Measurements from ENCODE around the gene OR5M10.
"Not testable (repeated sequence)": the region's sequence is repeated elsewhere in the genome, so short reads cannot be mapped to it uniquely, and the experiment has no call there.

The OR5M10 gene

GRCh38 chr11:56577621-56578020 is at the start of gene OR5M10:
TSS of gene OR5M10 (minus strand) at chr11:56577721. CDS start at chr11:56577721, 0 bp downstream.
- DNase-seq: no peak

DNA sequence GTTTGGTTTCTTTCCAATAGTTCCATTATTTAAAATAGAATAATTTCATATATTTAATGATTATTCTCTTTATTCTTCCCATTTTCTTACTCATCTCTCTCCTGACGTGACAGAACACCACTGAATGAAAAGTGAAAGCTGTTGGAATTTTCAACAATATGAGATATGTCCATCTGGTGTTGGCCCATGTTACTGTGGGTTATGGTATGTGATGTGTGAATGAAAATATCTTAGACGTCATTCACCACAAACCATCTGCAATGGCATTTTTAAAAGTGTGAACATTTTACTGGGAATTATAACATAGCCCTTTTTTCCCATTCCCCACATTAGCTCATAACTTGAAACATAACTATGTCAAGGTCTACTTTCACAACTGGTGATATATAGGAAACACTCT is 48.4 kb upstream of the OR5M10 start:
- DNase-seq: no peak

DNA sequence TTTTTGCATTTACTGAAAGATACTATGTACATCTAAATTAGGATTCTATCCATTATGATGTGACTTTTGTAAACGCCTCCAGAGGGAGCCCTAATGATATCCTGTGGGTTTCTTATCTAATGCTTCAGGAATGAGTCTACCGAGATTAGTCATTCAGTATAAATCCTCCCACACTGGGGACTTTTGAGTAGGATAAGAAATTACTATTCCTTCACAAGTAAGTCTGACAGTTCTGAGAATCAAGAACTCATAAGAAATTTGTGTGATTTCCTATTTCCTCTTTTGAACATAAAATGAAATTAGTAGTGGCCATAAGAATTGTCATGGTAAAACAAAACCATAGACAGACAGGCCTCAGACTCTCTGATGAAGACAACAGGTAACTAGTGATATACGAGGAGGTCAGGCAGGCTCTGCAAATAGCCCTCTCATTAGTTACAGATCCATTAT is 47.2 kb upstream of the OR5M10 start:
- DNase-seq: no peak

GRCh38 chr11:56611174-56611573 is 33.7 kb upstream of the OR5M10 start:
- DNase-seq: no peak

GRCh38 chr11:56592088-56592717 is 14.7 kb upstream of the OR5M10 start:
- not testable (repeated sequence) for DNase-seq

DNA sequence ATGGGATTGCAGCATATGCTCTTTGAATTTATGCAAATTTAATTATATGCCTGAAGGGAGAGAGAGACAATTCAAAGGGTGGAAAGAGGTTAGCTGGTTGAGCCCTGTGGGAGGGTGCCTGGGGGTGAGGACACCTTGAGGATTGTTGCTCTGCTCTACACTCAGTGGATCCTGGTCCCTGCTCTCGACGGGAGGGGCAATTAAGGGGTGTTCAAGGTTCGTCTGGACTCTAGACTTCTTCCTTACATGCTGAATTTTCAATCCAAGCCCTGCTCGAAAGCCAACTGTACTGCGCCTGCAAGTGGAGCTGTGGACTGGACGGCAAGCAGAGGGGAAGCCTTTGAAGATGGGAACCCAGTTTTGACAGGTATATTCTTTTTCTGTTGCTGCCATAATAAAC is 18.9 kb downstream of the OR5M10 start:
- DNase-seq: no peak

GRCh38 chr11:56554691-56555090 is 22.8 kb downstream of the OR5M10 start:
- DNase-seq: not testable (repeated sequence)

GRCh38 chr11:56545531-56545930 is 32.0 kb downstream of the OR5M10 start:
- DNase-seq: no peak

DNA sequence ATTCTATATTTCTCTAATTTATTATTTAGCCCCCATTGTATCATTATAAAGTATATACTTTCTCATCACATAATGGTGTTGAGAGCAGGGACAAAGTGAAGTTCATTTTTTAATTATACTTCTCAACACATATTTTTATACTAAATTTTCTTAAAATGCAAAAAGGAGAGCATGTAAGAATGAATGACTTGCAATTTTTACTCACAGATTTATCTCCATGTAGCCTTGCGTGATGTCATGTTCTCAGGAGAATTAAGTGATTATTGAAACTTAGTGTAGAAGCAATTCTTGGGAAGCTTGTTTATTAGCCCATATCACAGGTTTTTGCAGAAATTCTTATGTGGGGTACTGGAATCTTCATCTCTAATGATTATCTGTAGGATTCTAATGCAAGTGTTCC is 33.8 kb downstream of the OR5M10 start:
- DNase-seq: no peak

DNA sequence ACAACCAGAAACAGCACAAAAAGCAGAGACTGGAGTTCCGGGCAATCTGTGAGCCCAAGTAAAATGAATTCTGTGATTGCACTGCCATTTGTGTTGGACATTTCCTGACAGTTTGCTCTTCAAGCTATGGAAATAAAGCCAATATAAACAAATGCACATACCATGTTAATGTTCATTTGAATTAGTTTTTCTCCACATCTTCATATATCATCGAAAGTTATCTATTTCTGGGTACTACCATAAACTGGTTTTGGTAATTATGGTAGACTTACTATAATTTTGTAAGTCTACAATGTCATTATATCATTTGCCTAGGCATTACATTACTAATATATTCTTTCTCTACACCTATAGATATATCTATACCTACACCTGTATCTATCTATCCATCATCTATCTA is 34.4 kb downstream of the OR5M10 start, which contains the start of gene OR5M11:
TSS of gene OR5M11 (minus strand) at position 101 of the 400 bp plus-strand sequence. CDS start at position 101, 0 bp downstream.
- no peak for DNase-seq

- no peak for DNase-seq
Observed at GRCh38 chr11:56533054-56533740, 44.3 kb downstream of the OR5M10 start.

DNA sequence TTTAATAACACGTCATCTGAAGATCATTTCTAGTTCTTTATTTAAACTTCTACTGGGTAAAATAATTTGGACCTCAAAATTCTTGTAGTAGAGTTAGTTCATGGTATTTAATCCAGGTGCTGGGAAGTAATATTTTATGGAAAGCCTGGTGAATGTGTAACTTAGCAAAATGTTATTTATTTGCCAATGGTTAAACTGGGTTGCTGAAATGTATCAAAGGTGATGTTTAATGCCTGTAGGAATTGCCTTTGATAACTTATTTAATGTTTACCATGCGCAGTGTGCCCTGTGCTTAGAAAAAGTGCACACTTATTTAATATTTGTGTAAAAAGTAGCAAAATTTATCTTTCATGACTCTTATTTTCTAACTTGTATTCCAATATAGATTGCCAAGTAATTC is 45.7 kb downstream of the OR5M10 start:
- DNase-seq: no peak
